GM19455 (cell line): Measurements from ENCODE around the gene SNAPC4.

Source experiments
- ATAC-seq: cut with Tn5 transposase; IDR thresholded peaks from one replicate; pipeline ENCODE4 v1.9.1; 2021; ENCODE audit not compliant: unreplicated experiment

SNAPC4 gene, protein sequence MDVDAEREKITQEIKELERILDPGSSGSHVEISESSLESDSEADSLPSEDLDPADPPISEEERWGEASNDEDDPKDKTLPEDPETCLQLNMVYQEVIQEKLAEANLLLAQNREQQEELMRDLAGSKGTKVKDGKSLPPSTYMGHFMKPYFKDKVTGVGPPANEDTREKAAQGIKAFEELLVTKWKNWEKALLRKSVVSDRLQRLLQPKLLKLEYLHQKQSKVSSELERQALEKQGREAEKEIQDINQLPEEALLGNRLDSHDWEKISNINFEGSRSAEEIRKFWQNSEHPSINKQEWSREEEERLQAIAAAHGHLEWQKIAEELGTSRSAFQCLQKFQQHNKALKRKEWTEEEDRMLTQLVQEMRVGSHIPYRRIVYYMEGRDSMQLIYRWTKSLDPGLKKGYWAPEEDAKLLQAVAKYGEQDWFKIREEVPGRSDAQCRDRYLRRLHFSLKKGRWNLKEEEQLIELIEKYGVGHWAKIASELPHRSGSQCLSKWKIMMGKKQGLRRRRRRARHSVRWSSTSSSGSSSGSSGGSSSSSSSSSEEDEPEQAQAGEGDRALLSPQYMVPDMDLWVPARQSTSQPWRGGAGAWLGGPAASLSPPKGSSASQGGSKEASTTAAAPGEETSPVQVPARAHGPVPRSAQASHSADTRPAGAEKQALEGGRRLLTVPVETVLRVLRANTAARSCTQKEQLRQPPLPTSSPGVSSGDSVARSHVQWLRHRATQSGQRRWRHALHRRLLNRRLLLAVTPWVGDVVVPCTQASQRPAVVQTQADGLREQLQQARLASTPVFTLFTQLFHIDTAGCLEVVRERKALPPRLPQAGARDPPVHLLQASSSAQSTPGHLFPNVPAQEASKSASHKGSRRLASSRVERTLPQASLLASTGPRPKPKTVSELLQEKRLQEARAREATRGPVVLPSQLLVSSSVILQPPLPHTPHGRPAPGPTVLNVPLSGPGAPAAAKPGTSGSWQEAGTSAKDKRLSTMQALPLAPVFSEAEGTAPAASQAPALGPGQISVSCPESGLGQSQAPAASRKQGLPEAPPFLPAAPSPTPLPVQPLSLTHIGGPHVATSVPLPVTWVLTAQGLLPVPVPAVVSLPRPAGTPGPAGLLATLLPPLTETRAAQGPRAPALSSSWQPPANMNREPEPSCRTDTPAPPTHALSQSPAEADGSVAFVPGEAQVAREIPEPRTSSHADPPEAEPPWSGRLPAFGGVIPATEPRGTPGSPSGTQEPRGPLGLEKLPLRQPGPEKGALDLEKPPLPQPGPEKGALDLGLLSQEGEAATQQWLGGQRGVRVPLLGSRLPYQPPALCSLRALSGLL (N-terminal part only)

DNA sequence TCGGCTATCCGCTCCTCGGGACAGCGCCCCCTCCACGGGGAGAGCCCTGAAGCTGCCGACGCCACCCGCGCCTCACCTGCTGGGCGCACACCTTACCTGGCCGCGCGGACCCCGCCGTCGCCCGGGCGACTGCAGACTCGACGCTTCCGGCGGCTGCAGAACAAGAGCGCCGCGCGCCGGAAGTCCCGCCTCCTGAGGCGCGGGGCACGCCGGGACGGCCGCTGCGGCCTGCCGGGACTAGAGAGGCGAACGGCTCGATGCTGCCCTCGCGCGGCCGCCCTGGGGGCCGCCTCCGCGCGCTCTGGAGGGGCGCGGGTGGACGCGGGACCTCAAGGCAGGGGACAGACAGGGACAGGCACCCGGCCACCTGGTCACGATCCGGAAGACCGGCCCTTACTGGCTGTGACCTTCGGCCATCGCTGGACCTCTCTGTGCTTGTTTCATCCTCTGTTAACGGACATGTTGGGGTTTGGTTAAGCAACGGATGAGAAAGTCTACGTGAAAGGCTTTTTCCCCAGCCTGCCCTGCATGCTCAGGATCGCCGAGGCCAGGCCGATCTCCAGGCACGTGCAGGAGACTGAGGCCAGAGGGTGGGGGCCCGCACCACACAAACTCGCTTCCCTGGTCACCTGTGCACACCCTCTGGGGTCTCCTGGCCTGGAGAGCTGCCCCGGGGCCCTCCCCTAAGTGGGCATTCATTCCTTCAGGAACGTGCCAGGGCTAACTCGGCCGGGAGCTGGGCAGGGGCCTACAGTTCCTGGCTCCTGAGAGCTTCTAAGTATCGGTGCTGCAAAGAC is at the start of gene SNAPC4:
TSS of gene SNAPC4 (minus strand) at position 133 of the 797 bp plus-strand sequence. CDS start 1,742 bp downstream, outside the sequence.
- peak; percentile 61 for ATAC-seq

- no peak for ATAC-seq
These were observed 48.7 kb upstream of the SNAPC4 start for GRCh38 chr9:136448655-136449054.

DNA sequence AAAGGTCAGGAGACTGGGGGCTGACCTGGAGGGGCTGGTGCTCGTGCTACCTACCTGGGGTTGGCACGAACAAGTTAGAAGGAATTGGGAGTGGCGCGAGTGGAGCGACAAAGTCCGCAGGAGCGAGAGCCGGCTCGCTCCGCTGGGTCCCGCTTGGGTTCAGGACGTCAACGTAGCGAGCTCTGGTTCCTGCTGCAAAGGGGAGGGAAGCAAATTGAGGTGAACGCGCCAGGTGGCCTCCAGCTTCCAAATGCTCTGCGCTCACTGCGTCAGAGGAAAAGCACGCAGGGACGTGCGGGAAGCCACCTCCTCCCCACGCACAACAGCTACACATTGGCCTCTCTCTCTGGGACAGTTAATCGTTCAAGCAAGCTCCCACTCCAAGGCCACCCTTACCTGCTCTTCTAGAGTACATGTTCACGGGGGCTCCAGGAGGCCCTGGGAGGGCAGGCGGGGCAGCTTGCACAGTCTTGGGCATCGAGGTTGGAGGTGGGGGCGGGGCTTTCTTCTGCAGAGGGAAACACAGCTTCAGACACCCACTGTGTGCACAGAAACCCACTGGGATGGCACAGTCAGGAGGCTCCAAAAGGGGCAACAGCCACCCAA is 47.3 kb upstream of the SNAPC4 start:
- no peak for ATAC-seq

- no peak for ATAC-seq
These were observed 45.8 kb upstream of the SNAPC4 start for GRCh38 chr9:136445799-136446198.

- ATAC-seq, result no peak
These were observed 44.1 kb upstream of the SNAPC4 start for GRCh38 chr9:136444102-136444501.

- ATAC-seq, result no peak
These were observed 43.7 kb upstream of the SNAPC4 start for GRCh38 chr9:136443687-136444086.

DNA sequence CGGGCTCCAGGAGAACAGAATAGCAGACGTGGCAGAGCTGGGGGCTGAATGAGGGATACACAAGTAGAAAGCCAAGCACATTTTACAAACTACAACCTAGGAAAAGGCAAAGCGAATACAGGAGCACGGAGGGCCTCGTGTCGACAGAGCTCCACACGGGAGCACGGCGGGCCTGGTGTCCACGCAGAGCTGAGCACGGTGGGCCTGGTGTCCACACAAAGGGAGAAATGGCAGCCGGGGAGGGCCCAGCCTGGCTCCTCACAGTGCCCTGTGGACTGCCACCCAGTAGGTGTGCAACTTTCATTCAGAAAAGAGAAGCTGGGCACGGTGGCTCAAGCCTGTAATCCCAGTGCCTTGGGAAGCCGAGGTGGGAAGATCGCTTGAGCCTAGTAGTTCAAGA is 43.1 kb upstream of the SNAPC4 start:
- no peak for ATAC-seq

GRCh38 chr9:136442265-136442664 is 42.3 kb upstream of the SNAPC4 start:
- ATAC-seq, result no peak

GRCh38 chr9:136441681-136442245 is 41.8 kb upstream of the SNAPC4 start:
- ATAC-seq, result no peak

GRCh38 chr9:136441191-136441680 is 41.3 kb upstream of the SNAPC4 start:
- no peak for ATAC-seq

DNA sequence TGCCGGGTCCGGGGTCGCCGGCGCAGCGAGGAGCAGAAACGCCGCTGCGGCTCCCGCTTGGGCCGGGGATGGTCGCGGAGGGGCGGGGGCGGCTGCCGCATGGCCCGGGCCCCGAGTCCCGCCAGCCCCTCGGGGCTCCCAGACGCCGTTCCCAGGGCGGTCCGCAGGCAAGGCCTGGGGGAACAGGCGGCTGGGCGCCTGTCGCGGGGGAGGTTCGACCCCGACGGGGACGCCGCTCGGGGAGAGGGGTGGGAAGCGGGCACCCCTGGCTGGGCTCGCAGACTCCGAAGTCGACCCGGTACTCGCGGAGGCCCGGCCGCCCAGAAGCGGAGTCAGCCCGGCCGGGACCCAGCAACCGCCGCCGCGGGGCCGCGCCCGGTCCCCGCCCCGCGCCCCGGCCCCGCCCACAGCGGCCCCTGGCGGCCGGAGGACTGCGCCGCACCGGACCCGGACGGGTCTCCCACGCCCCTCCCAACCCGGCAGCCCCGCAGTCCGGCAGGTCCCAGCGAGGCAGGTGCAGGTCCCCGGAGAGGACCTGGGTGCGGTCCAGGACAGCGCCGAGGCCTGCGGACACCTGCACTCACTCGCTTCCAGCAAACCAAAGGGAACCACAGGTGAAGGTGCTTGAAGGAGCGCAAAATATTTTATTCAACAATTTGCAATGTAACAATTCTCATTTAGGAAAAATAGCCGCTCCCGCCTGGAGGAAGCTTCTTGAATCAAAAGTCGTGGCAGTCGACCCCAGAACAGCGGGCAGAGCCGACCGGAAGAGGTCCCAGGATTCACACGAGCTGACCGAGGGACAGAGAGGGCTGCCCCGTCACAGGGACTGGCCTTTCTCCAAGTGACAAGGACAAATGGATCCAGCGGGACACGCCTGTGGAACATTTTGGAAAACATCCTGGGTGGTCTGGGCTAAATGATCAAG is 39.8 kb upstream of the SNAPC4 start, which contains the start of gene INPP5E:
TSS of gene INPP5E (minus strand) at position 365 of the 928 bp plus-strand sequence. CDS start 426 bp downstream, outside the sequence.
- ATAC-seq, result peak; percentile 72

GRCh38 chr9:136438548-136439480 is 38.8 kb upstream of the SNAPC4 start:
- peak; percentile 49 for ATAC-seq

- ATAC-seq, result no peak
These were observed 38.0 kb upstream of the SNAPC4 start for GRCh38 chr9:136437839-136438547.

- no peak for ATAC-seq
These were observed 37.5 kb upstream of the SNAPC4 start for GRCh38 chr9:136437430-136437829.

DNA sequence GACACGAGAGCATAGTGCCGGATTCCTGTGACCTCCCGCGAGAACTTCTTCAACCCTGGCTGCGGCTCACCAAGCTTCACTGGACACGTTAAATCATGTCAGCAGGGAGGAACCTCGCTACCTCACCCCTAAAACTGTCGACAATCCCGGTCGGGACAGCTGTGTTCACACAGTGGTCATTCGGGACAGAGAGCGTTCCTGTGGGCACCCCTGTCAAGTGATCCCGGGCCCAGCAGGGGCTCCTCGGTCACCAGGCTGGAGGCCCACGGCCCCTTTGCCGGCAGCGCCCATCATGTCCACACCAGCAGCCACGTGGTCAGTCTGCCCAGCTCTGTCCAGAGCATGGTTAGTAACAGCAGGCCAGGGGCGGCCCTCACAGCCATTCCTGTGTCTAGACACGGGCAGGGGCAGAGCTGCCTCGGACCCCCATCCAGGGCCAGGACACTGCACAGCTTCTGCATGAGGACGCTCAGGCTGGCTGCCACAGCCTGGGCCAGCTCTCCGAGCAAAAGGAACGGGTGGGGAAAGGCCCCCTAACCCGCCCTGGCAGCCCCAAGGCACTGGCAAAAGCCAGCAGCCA is 36.2 kb upstream of the SNAPC4 start:
- no peak for ATAC-seq

GRCh38 chr9:136434580-136435169 is 34.7 kb upstream of the SNAPC4 start:
- ATAC-seq, result no peak
